BLaER1 (cell line): ENCODE data around the gene NEGR1.

Experiments used
- H3K27ac ChIP-seq: shearing (Covaris generic); formaldehyde crosslinking; 2 replicates; pipeline ENCODE4 v1.8.1; 2022
- H3K27me3 ChIP-seq: shearing (Covaris generic); formaldehyde crosslinking; 2 replicates; pipeline ENCODE4 v1.8.1; 2022
- H3K36me3 ChIP-seq: shearing (Covaris generic); formaldehyde crosslinking; 2 replicates; pipeline ENCODE4 v1.8.1; 2022
- H3K4me1 ChIP-seq: shearing (Covaris generic); formaldehyde crosslinking; 2 replicates; pipeline ENCODE4 v1.8.1; 2022
- H3K4me2 ChIP-seq: shearing (Covaris generic); formaldehyde crosslinking; 2 replicates; pipeline ENCODE4 v1.8.1; 2022
- H3K4me3 ChIP-seq: shearing (Covaris generic); formaldehyde crosslinking; 2 replicates; pipeline ENCODE4 v1.8.1; 2022
- H3K9ac ChIP-seq: shearing (Covaris generic); formaldehyde crosslinking; 2 replicates; pipeline ENCODE4 v1.8.1; 2022
- H3K9me3 ChIP-seq: shearing (Covaris generic); formaldehyde crosslinking; 2 replicates; pipeline ENCODE4 v1.8.1; 2022
- H4K20me1 ChIP-seq: shearing (Covaris generic); formaldehyde crosslinking; 2 replicates; pipeline ENCODE4 v1.8.1; 2022
- Cebpa-rat ChIP-seq: shearing (Covaris generic); IDR thresholded peaks from 2 replicates; pipeline ENCODE4 v1.8.1; 2022

The NEGR1 gene

DNA sequence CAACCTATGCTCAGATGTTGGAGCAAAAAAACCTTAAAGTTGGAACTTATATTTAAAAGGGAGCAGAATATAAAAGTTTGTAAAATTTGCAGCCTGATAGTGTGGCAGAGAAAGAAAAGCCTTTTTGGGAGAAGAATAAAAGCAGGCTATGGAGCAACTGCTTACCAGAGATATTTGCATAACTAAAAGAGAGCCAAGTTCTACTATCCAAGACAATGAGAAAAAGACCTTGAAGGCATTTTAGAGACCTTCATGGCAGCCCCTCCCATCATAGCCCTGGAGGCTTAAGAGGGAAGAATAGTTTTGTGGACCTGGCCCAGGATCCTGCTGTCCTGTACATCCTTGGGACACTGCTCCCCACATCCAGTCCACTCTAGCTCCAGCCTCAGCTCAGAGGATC, 889.0 kb downstream of the NEGR1 start:
- no peak overlapping the region for H3K4me3 ChIP-seq
- H3K36me3 ChIP-seq = no peaks in the 10 kb centered on the region
- no peak overlapping the region for H3K27ac ChIP-seq
- H3K9ac ChIP-seq = no peak overlapping the region
- no peaks in the 10 kb centered on the region for H3K4me1 ChIP-seq
- no peaks in the 10 kb centered on the region for H4K20me1 ChIP-seq
- TF ChIP-seq Cebpa-rat = no peak
- no peaks in the 10 kb centered on the region for H3K27me3 ChIP-seq
- no peak overlapping the region for H3K4me2 ChIP-seq
- H3K9me3 ChIP-seq = 0 out of 2 replicates have a peak, but pooled peaks cover 5% of the 10 kb centered on the region

DNA sequence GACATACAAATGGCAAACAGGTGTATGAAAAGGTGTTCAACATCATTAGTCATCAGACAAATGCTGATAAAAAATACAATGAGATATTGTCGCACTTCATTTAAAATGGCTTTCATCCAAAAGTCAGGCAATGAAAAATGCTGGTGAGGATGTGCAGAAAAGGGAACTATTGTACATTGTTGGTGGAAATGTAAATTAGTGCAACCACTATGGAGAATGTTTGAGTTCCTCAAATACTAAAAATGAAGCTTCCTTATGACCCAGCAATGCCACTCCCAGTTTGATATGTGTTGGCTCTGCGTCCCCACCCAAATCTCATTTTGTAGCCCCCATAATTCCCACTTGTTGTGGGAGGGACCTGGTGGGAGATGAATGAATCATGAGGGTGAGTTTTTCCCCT, 891.8 kb downstream of the NEGR1 start:
- no peak overlapping the region for H3K9ac ChIP-seq
- 0 out of 2 replicates have a peak, but pooled peaks cover 5% of the 10 kb centered on the region for H3K9me3 ChIP-seq
- no peak overlapping the region for H3K27ac ChIP-seq
- no peaks in the 10 kb centered on the region for H3K36me3 ChIP-seq
- H3K27me3 ChIP-seq = no peaks in the 10 kb centered on the region
- no peak for TF ChIP-seq Cebpa-rat
- no peaks in the 10 kb centered on the region for H3K4me1 ChIP-seq
- no peak overlapping the region for H3K4me2 ChIP-seq
- H4K20me1 ChIP-seq = no peaks in the 10 kb centered on the region
- no peak overlapping the region for H3K4me3 ChIP-seq

GRCh38 chr1:71377886-71378285, 904.5 kb downstream of the NEGR1 start:
- no peak overlapping the region for H3K4me2 ChIP-seq
- H3K4me1 ChIP-seq = no peaks in the 10 kb centered on the region
- H3K9me3 ChIP-seq = no peaks in the 10 kb centered on the region; the same call in 1 of the 2 replicates
- no peaks in the 10 kb centered on the region for H3K27me3 ChIP-seq
- H3K4me3 ChIP-seq = no peak overlapping the region
- no peak for TF ChIP-seq Cebpa-rat
- H3K9ac ChIP-seq = no peak overlapping the region
- H3K36me3 ChIP-seq = no peaks in the 10 kb centered on the region
- no peaks in the 10 kb centered on the region for H4K20me1 ChIP-seq
- H3K27ac ChIP-seq = no peak overlapping the region

DNA sequence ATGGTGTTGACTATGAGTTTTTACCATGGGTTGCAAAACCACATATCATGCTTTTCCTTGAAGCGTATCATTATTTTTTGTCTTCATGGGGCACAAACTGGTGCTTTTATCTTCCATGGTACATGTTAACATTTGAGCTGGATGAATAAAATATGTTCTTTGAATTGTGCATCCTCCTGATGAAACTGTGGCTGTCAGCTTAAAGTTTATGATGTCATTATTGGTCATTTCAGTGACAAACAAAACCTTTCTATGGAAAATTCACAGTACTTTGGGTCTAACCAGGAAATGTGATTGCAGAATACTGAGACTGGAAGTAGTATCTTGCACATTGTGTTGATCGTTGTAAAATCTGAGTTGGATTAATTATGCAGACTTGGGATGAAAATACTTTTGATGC, 909.8 kb downstream of the NEGR1 start:
- Histone ChIP-seq H3K27me3 (no peaks in the 10 kb centered on the region), H3K27ac (no peak overlapping the region), H3K4me3 (no peak overlapping the region), H3K9ac (no peak overlapping the region), H3K36me3 (no peaks in the 10 kb centered on the region), H3K9me3 (no peaks in the 10 kb centered on the region; the same call in 1 of the 2 replicates), H3K4me2 (no peak overlapping the region), H3K4me1 (no peaks in the 10 kb centered on the region), H4K20me1 (no peaks in the 10 kb centered on the region)
- no peak for TF ChIP-seq Cebpa-rat

DNA sequence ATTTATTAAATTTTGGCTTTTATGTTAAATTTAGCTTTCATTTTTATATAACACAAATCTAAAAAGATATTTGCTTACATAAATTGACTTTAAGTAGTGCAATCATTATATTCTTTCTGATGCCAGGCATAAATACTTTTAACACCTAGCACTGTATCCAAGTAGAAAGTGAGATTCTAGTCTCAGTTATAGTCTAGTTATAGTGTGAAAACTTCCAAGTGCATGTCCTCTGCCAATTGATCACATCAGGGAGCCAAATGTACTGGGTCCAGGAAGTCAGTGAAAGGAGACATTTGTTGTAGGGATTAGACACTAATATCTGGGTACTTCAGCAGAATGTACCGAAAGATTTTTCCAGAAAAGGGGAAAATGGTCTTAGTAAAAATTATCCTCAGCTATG, 910.8 kb downstream of the NEGR1 start:
- TF ChIP-seq Cebpa-rat = no peak

DNA sequence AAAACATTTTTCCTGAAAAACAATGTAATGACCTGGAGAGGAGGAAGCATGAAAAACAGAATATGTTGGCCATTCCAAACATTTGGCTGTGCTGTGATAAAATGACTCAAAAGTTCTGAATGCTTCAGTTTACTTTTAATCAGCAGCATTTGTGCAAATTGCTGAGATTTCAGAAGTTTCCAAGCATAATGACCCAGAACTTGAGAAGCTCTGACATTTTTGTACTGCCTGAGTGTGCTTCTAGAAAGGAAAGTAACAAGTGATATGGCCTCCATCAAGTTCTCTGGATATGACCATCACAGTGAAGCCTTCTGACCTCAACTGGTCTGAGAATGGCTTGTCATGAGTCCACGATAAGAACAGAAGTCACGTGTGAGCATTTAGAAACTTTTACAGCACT, 918.1 kb downstream of the NEGR1 start:
- H3K36me3 ChIP-seq = no peaks in the 10 kb centered on the region
- H3K4me2 ChIP-seq = no peak overlapping the region
- no peaks in the 10 kb centered on the region for H3K27me3 ChIP-seq
- no peaks in the 10 kb centered on the region for H4K20me1 ChIP-seq
- no peak overlapping the region for H3K4me3 ChIP-seq
- H3K4me1 ChIP-seq = no peaks in the 10 kb centered on the region
- H3K9me3 ChIP-seq = no peaks in the 10 kb centered on the region
- H3K9ac ChIP-seq = no peak overlapping the region
- H3K27ac ChIP-seq = no peak overlapping the region
- TF ChIP-seq Cebpa-rat = no peak

More for the DNA sequence above, 910.8 kb downstream of the NEGR1 start:
- H3K36me3 ChIP-seq = no peaks in the 10 kb centered on the region
- no peak overlapping the region for H3K4me2 ChIP-seq
- no peaks in the 10 kb centered on the region for H3K4me1 ChIP-seq
- H4K20me1 ChIP-seq = no peaks in the 10 kb centered on the region
- no peak overlapping the region for H3K4me3 ChIP-seq
- H3K27me3 ChIP-seq = no peaks in the 10 kb centered on the region
- no peaks in the 10 kb centered on the region for H3K9me3 ChIP-seq
- no peak overlapping the region for H3K27ac ChIP-seq
- no peak overlapping the region for H3K9ac ChIP-seq

- Histone ChIP-seq H3K27me3 (no peaks in the 10 kb centered on the region), H4K20me1 (no peaks in the 10 kb centered on the region), H3K9me3 (no peaks in the 10 kb centered on the region), H3K4me1 (no peaks in the 10 kb centered on the region), H3K27ac (no peak overlapping the region), H3K4me3 (no peak overlapping the region), H3K4me2 (no peak overlapping the region), H3K36me3 (no peaks in the 10 kb centered on the region), H3K9ac (no peak overlapping the region)
- TF ChIP-seq Cebpa-rat = no peak
Measured at GRCh38 chr1:71362691-71363090, 919.6 kb downstream of the NEGR1 start.

GRCh38 chr1:71362076-71362475, 920.3 kb downstream of the NEGR1 start:
- H3K9me3 ChIP-seq = no peaks in the 10 kb centered on the region
- TF ChIP-seq Cebpa-rat = no peak
- no peaks in the 10 kb centered on the region for H4K20me1 ChIP-seq
- no peak overlapping the region for H3K9ac ChIP-seq
- H3K27me3 ChIP-seq = no peaks in the 10 kb centered on the region
- H3K4me2 ChIP-seq = no peak overlapping the region
- no peak overlapping the region for H3K4me3 ChIP-seq
- no peaks in the 10 kb centered on the region for H3K4me1 ChIP-seq
- H3K36me3 ChIP-seq = no peaks in the 10 kb centered on the region
- H3K27ac ChIP-seq = no peak overlapping the region

DNA sequence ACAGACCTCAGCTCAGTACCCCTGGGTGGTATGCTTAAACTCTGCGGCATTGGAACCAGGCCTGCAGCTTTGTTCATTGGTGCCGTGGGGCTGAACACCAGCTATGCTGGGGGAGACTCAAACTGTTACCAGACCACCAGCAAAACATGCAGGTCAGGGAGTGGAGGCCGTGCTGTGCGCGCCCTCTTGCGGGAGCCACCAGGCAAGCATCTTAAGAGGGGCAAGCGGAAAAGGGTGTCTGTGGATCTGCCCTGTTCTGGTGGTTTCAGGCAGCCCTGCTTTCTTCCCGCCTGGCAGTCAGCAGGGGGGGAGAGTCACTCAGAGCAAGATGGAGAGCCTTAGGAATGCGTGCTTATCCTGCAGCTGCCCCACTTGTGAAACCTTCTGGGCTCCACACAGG, 924.6 kb downstream of the NEGR1 start:
- H3K9ac ChIP-seq = no peak overlapping the region
- H3K4me2 ChIP-seq = no peak overlapping the region
- TF ChIP-seq Cebpa-rat = no peak
- no peaks in the 10 kb centered on the region for H3K36me3 ChIP-seq
- no peaks in the 10 kb centered on the region for H3K9me3 ChIP-seq
- no peak overlapping the region for H3K4me3 ChIP-seq
- H3K27ac ChIP-seq = no peak overlapping the region
- H3K4me1 ChIP-seq = no peaks in the 10 kb centered on the region
- no peaks in the 10 kb centered on the region for H3K27me3 ChIP-seq
- H4K20me1 ChIP-seq = no peaks in the 10 kb centered on the region

GRCh38 chr1:71351438-71351837, 930.9 kb downstream of the NEGR1 start:
- Histone ChIP-seq H3K4me3 (no peak overlapping the region), H3K4me2 (no peak overlapping the region), H3K4me1 (no peaks in the 10 kb centered on the region), H3K9ac (no peak overlapping the region), H3K27me3 (no peaks in the 10 kb centered on the region), H4K20me1 (no peaks in the 10 kb centered on the region), H3K27ac (no peak overlapping the region), H3K9me3 (no peaks in the 10 kb centered on the region), H3K36me3 (no peaks in the 10 kb centered on the region)
- TF ChIP-seq Cebpa-rat = no peak

DNA sequence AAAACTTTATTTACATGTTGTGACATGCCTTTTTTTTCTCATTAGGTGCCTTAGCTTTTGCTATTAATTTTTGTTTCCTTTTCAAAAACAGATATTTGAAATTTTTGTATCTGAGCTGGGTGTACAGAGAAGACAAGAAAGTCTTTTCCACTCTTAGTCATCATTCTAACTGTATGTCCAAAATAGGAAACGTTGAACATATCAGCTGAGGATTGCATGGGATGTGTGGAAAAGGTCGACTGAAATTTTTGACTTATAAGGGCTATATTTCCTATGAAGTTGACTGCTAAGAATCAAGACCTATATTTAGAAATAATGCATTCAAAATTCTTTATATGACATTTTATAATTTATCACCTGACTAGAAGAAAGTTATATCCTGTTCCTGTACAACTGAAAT, 931.5 kb downstream of the NEGR1 start:
- Histone ChIP-seq H4K20me1 (no peaks in the 10 kb centered on the region), H3K27ac (no peak overlapping the region), H3K36me3 (no peaks in the 10 kb centered on the region), H3K9me3 (no peaks in the 10 kb centered on the region), H3K9ac (no peak overlapping the region), H3K4me3 (no peak overlapping the region), H3K4me2 (no peak overlapping the region), H3K27me3 (no peaks in the 10 kb centered on the region), H3K4me1 (no peaks in the 10 kb centered on the region)
- TF ChIP-seq Cebpa-rat = no peak
